Measurements from ENCODE around the gene SIGLEC11. TPM values are rescaled to one million over a fixed set of nuclear protein-coding genes. Genes with fewer than 3 reads are reported as not detected.

The SIGLEC11 gene
- total RNA-seq, 3 donors from 2014 or later (not counting 1 experiment from before 2014, with no cell fraction given) = 0.40 to 0.75 TPM; not detected in 1

DNA sequence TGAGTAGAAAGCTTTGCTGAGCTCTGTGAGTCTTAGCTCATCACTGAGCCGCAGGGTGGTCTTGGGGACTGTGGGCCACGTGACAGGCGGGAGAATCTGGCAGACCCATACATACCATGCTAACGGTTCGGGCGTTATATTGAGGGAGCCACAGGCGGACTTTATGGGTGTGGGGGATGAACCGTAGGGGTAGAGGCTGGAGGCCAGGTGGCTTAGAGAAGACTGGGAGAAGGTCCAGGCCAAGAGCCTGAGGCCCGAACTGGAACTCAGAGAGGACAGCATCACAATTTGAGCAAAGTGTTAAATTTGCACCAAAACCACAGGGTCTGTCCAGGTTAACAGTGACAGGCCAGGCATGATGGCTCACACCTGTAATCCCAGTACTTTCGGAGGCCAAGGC lies 47.3 kb downstream of the SIGLEC11 start:
- no peak for DNase-seq
- Mint-ChIP-seq H3K4me1 (peaks cover 9 to 41% of the 10 kb centered on the region in 2 donors), H3K9me3 (no peaks in the 10 kb centered on the region), H3K36me3 (no peaks in the 10 kb centered on the region), H3K27ac (peak overlapping the region; percentile 38 to 41), H3K27me3 (ENCODE audit: low read depth in 2 of 2) (no peaks in the 10 kb centered on the region), H3K4me3 (no peak overlapping the region)
- Histone ChIP-seq H3K9me3 (ENCODE audit: control insufficient read depth, insufficient read depth, low read length) (no peaks in the 10 kb centered on the region), H3K27ac (ENCODE audit: low read length) (no peak overlapping the region), H3K4me3 (ENCODE audit: low read length) (no peak overlapping the region), H3K27me3 (ENCODE audit: control insufficient read depth, insufficient read depth, low read length) (no peaks in the 10 kb centered on the region), H3K4me1 (ENCODE audit: control insufficient read depth, insufficient read depth, low read length) (peaks cover 12% of the 10 kb centered on the region), H3K36me3 (ENCODE audit: control insufficient read depth, insufficient read depth, low read length) (peaks cover 44% of the 10 kb centered on the region)
- ATAC-seq = no peak
- TF ChIP-seq, protein P1, sequence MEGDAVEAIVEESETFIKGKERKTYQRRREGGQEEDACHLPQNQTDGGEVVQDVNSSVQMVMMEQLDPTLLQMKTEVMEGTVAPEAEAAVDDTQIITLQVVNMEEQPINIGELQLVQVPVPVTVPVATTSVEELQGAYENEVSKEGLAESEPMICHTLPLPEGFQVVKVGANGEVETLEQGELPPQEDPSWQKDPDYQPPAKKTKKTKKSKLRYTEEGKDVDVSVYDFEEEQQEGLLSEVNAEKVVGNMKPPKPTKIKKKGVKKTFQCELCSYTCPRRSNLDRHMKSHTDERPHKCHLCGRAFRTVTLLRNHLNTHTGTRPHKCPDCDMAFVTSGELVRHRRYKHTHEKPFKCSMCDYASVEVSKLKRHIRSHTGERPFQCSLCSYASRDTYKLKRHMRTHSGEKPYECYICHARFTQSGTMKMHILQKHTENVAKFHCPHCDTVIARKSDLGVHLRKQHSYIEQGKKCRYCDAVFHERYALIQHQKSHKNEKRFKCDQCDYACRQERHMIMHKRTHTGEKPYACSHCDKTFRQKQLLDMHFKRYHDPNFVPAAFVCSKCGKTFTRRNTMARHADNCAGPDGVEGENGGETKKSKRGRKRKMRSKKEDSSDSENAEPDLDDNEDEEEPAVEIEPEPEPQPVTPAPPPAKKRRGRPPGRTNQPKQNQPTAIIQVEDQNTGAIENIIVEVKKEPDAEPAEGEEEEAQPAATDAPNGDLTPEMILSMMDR (IDR thresholded peaks at IDR 0.05) = no peak
- intact Hi-C loops (cut with micrococcal nuclease) = no loop called here
- 96% methylated on average over 10 of the region's 10 CpGs for WGBS (ENCODE audit: insufficient coverage)

DNA sequence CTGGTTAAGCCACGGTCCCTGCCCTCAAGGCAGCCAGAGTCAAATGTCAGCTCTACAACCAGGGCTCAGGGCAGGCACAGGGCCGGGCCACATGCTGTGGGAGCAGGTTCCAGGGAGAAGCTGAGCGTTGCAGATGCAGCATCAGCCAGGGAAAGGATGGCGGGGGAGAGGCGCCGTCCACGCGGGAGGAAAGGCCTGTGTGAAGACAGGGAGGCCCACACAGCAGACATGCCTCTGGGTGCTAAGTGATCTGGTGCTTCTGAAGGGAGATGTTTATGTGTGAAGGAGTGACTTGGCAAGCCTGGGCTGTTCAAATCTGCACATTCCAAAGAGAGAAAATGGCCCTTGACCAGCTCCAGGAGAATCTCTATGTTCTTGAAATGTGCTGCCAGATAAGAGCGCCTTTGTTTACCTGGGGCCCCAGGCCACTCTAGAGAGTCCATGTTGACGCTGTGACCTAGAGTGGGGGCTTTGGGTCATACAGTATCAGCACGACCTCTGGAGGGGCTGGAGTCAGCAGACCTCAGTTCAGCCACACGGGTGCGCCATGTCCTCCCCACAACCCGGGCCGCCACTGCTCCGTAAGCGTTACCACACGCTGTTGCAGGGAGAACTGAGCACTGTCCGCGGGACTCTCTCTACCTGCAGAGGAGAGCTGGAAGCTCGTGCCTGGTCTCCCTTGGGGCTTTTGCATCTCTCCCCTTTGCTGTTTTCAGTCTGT lies 47.8 kb downstream of the SIGLEC11 start:
- 91% methylated on average over 21 of the region's 21 CpGs for WGBS (ENCODE audit: insufficient coverage)
- H3K9me3 ChIP-seq (ENCODE audit: control insufficient read depth, insufficient read depth, low read length) = no peaks in the 10 kb centered on the region
- H3K4me1 Mint-ChIP-seq = peaks cover 9 to 41% of the 10 kb centered on the region in 2 donors
- H3K27me3 ChIP-seq (ENCODE audit: control insufficient read depth, insufficient read depth, low read length) = no peaks in the 10 kb centered on the region
- peak overlapping the region; percentile 38 to 41 for H3K27ac Mint-ChIP-seq
- H3K36me3 ChIP-seq (ENCODE audit: control insufficient read depth, insufficient read depth, low read length) = peaks cover 45% of the 10 kb centered on the region
- no peak overlapping the region for H3K27ac ChIP-seq (ENCODE audit: low read length)
- ATAC-seq = no peak
- H3K4me3 Mint-ChIP-seq = no peak overlapping the region
- intact Hi-C loops (cut with micrococcal nuclease) = no loop called here
- no peak for DNase-seq
- H3K36me3 Mint-ChIP-seq = no peaks in the 10 kb centered on the region
- peaks cover 12% of the 10 kb centered on the region for H3K4me1 ChIP-seq (ENCODE audit: control insufficient read depth, insufficient read depth, low read length)
- no peaks in the 10 kb centered on the region for H3K9me3 Mint-ChIP-seq
- TF ChIP-seq, protein P1 (IDR thresholded peaks at IDR 0.05) = no peak
- no peaks in the 10 kb centered on the region for H3K27me3 Mint-ChIP-seq (ENCODE audit: low read depth in 2 of 2)
- H3K4me3 ChIP-seq (ENCODE audit: low read length) = no peak overlapping the region

DNA sequence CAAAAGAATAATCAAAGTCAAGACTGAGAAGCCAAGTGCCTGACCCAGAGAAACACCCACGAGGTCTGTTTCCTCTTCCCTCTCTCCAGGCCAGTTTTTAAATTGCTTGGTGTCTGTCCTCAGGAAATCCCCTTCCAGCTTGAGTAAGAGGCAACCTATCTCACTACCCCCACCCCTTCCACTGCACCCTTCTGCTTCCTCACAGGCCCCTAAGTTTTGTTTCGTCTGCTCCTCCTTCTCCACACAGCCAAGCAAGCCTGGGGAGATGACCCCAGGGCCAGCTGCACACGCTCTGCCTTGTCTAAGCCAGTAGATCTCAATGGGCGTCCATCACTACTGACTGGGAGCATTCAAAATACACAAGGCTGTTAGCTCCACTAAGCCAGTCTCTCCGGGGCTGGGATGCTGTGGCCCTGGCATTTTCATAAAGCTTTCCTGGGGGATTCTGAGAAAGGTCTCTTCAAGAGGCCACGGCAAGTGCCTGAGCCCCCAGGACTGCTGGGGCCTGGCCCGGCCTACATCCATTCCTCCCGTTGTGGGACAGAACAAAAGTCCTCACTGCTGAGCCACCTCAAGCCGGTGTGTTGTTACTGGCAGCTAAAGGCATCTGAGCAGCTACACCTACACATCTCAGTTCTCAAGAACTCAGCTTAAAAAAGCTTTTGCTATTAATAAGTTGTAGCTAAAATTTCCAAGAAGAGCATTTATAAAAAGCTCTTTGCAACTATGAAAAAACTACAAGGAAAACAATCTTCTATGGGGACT lies 49.4 kb downstream of the SIGLEC11 start:
- DNase-seq (peak in 1 of 2 donors; percentile 53), ATAC-seq (peak in 2 of 3 donors; percentile 24 to 49)
- TF ChIP-seq, protein P1 (IDR thresholded peaks at IDR 0.05) = no peak
- H3K36me3 Mint-ChIP-seq = no peaks in the 10 kb centered on the region
- no peak overlapping the region for H3K27ac ChIP-seq (ENCODE audit: low read length)
- peaks cover 9 to 34% of the 10 kb centered on the region in 2 donors for H3K4me1 Mint-ChIP-seq
- no peaks in the 10 kb centered on the region for H3K9me3 Mint-ChIP-seq
- no peaks in the 10 kb centered on the region for H3K27me3 ChIP-seq (ENCODE audit: control insufficient read depth, insufficient read depth, low read length)
- H3K27me3 Mint-ChIP-seq (ENCODE audit: low read depth in 2 of 2) = no peaks in the 10 kb centered on the region
- no peak overlapping the region for H3K4me3 ChIP-seq (ENCODE audit: low read length)
- peaks cover 13% of the 10 kb centered on the region for H3K4me1 ChIP-seq (ENCODE audit: control insufficient read depth, insufficient read depth, low read length)
- H3K36me3 ChIP-seq (ENCODE audit: control insufficient read depth, insufficient read depth, low read length) = peaks cover 48% of the 10 kb centered on the region
- peak overlapping the region; percentile 58 to 81 for H3K27ac Mint-ChIP-seq
- WGBS (ENCODE audit: insufficient coverage) = 58% methylated on average over 9 of the region's 9 CpGs
- intact Hi-C loops (cut with micrococcal nuclease) = no loop called here
- H3K4me3 Mint-ChIP-seq = no peak overlapping the region
- no peaks in the 10 kb centered on the region for H3K9me3 ChIP-seq (ENCODE audit: control insufficient read depth, insufficient read depth, low read length)
